Fibroblast of lung (primary cell): ENCODE data around the gene ALDH3A2.

Experiments used
- EZH2 ChIP-seq: IDR thresholded peaks from 2 replicates; pipeline ENCODE4 v1.5.1; 2012; ENCODE audit warnings: low read length, control low read depth, mild to moderate bottlenecking; ENCODE audit errors: missing control alignments
- TF ChIP-seq, protein P1 (sequence below), 2 donors: IDR thresholded peaks in 1 of 2; conservative IDR thresholded peaks in 1 of 2; 1 replicate in 1 of 2; 2 replicates in 1 of 2; pipeline ENCODE4 v1.5.1; 2011 to 2012; ENCODE audit warnings: low read length in 2 of 2, control low read depth in 1 of 2, inconsistent platforms in 1 of 2, low read depth in 1 of 2, mild to moderate bottlenecking in 1 of 2

DNA sequence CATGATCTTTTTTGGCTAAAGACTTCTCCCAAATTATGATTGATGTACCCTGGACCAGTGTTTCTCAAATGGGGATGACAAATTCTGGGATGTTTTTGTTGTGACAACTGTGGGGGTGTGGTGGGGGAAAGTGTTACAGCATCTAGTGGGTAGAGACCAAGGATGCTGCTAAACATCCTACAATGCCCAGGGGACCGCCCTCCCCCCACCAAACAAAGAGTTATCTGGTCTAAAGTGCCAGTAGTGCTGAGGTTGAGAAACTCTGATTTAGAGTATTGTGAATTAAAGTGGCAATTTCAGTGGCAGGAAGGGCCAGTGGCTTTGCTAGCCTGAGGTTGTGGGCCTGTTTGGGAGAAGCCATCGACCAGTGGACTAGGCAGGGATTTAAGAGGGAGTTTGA, 34.6 kb downstream of the ALDH3A2 start:
- TF ChIP-seq, protein P1, sequence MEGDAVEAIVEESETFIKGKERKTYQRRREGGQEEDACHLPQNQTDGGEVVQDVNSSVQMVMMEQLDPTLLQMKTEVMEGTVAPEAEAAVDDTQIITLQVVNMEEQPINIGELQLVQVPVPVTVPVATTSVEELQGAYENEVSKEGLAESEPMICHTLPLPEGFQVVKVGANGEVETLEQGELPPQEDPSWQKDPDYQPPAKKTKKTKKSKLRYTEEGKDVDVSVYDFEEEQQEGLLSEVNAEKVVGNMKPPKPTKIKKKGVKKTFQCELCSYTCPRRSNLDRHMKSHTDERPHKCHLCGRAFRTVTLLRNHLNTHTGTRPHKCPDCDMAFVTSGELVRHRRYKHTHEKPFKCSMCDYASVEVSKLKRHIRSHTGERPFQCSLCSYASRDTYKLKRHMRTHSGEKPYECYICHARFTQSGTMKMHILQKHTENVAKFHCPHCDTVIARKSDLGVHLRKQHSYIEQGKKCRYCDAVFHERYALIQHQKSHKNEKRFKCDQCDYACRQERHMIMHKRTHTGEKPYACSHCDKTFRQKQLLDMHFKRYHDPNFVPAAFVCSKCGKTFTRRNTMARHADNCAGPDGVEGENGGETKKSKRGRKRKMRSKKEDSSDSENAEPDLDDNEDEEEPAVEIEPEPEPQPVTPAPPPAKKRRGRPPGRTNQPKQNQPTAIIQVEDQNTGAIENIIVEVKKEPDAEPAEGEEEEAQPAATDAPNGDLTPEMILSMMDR (conservative IDR thresholded peaks at IDR 0.05 in 1 of 2, IDR thresholded peaks at IDR 0.05 in 1 of 2; ENCODE audit: low read depth in 1 of 2, low read length in 2 of 2) = no peak
- TF ChIP-seq EZH2 = no peak
